GM12865 (cell line): ENCODE data around the gene GRWD1.

Experiments
- DNase-seq: peaks from one replicate; pipeline ENCODE4 v3.0.0; 2010; ENCODE audit warnings: low read depth
- H3K4me3 ChIP-seq: 2 replicates; pipeline ENCODE4 v1.5.1; 2011; ENCODE audit warnings: mild to moderate bottlenecking, low read depth, low read length, control low read depth
- TF ChIP-seq, protein P1 (sequence below): IDR thresholded peaks from 2 replicates; pipeline ENCODE4 v1.5.1; 2011; ENCODE audit warnings: low read length, control low read depth, low read depth, inconsistent platforms; ENCODE audit not compliant: insufficient read depth; ENCODE audit errors: missing control alignments

Gene GRWD1

DNA sequence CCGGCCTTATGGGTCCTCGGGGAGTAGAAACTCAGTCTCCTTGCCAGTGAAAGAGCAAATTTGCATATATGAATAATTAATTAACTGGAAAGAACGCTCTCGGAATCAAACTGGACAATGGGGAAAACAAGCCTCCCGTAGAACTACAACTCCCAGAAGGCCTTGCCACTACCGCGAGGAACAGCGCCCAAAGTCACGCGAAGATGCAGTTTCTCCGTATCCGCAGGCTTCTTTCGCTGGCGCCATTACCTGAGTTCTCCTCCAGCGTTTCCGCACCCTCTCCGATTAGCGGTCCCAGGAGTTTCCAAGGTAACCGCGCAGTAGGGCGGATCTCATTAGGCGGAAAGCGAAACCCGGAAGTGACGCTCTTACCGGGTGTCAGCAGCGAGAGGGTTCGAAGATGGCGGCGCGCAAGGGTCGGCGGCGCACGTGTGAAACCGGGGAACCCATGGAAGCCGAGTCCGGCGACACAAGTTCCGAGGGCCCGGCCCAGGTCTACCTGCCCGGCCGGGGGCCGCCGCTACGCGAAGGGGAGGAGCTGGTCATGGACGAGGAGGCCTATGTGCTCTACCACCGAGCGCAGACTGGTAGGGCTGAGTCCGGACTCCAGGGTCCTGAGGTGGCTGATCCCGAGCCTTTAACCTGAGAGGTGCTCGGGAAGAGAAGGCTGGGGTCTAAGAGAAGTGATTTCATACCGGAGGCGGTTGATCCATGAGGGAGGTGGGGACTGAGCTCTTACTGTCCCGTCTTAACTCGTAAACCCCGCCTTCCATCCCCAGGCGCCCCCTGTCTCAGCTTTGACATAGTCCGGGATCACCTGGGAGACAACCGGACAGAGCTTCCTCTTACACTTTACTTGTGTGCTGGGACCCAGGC lies at the start of gene GRWD1:
GRWD1 (plus strand) TSS at position 378 of the 876 bp plus-strand sequence; CDS start at position 401, 23 bp downstream.
- H3K4me3 ChIP-seq, result peak within 1 kb of the TSS; percentile 88
- TF ChIP-seq, protein P1, sequence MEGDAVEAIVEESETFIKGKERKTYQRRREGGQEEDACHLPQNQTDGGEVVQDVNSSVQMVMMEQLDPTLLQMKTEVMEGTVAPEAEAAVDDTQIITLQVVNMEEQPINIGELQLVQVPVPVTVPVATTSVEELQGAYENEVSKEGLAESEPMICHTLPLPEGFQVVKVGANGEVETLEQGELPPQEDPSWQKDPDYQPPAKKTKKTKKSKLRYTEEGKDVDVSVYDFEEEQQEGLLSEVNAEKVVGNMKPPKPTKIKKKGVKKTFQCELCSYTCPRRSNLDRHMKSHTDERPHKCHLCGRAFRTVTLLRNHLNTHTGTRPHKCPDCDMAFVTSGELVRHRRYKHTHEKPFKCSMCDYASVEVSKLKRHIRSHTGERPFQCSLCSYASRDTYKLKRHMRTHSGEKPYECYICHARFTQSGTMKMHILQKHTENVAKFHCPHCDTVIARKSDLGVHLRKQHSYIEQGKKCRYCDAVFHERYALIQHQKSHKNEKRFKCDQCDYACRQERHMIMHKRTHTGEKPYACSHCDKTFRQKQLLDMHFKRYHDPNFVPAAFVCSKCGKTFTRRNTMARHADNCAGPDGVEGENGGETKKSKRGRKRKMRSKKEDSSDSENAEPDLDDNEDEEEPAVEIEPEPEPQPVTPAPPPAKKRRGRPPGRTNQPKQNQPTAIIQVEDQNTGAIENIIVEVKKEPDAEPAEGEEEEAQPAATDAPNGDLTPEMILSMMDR, result no peak
- DNase-seq, result peak; percentile 98

DNA sequence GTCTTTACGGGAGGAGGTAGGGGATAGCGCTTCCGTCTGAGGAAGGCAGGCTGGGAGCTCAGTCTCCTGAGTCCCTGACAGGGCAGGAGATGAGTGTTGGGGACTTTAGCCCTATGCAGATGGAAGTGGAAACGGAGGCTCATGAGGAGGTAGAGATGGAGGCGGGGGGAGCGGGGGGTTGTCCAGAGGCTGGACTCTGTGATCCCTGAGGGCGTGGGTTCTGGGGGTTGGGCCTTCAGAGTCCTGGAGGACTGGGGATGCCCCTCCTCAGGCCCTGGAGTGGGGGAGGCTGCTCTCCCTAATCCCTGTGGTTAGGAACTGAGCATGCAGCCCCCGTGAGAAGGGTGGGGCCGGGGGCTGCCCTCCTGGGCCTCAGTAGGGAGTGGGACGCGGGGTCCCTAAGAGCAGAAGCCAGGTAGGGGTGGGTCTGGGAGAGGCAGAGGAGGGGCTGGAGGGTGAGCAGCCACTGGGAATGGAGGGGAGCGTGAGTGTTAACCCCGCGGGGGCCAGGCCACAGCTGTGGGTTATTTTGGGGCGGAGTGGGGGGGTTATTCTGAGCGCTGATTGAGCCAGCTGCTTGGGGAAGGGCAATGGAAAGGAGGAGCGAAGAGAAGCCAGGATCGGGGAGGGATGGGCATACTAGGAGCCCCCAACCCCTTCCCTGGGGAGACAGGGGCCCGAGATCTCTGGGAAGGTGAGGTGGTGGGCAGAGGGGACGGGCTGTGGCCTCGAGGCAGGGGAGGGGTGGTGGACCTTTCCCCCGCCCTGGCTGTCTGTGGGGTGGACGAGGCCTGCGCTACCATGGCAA lies 49.6 kb upstream of the GRWD1 start:
- no peak for DNase-seq
- TF ChIP-seq, protein P1, result no peak
- H3K4me3 ChIP-seq, result no peak overlapping the region

DNA sequence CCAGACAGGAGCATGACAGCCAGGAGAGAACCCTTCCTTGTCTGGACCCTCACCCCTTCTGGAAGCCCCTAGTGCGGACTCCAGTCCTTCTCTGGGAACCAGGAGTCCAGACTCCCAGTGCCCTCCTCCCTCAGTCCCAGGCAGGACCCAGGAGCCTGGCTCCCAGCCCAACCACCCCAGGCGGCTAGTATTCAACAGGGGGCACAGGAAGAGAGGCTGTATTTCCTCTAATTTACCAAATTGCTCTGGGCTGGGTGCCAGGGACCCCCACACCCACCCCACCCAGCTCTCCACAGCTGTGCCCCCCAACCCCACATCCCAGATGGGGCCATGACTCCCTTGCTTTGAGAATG lies 49.0 kb upstream of the GRWD1 start:
- H3K4me3 ChIP-seq, result no peak overlapping the region
- DNase-seq, result no peak
- TF ChIP-seq, protein P1, result no peak

DNA sequence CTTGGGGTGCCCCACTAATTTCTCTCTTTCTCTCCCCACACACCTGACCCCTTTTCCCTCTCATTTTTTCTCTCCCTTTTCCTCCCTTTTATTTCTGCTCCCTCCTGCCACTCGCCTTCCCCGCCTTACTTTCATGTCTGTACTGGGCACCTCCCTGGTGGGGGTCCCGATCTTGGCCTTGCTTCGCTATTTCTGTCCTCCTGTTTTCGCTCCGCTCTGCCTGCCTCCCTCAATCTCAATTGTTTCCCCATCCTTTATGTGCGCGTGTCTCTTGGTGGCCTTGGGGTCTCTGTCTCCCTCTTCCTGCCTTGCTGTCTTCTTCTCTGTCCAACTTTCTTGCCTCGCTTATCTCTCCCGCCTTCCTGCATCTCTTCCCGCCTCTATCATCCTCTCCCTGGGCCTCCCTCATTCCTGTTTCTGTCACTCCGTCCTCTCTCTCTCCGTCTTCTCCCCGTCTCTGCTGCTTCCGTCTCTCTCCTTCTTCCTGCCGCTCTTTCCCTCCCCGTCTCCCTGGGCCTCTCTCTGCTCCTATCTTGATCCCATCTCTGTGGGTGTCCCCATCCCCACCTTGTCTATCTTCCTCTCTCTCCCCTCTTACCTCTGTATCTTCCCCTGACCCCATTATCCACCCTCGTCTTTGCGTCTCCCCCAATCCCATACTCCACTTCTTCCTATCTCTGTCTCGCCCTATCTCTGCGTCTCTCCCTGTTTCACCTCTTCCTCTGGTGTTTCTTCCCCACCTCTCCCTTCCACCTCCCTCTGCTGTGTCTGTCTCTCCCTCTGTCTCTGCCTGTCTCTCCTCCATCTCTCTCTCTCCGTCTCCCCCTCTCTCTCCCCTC lies 48.3 kb upstream of the GRWD1 start:
- no peak for DNase-seq
- TF ChIP-seq, protein P1, result no peak
- peak overlapping the region; percentile 63 for H3K4me3 ChIP-seq

DNA sequence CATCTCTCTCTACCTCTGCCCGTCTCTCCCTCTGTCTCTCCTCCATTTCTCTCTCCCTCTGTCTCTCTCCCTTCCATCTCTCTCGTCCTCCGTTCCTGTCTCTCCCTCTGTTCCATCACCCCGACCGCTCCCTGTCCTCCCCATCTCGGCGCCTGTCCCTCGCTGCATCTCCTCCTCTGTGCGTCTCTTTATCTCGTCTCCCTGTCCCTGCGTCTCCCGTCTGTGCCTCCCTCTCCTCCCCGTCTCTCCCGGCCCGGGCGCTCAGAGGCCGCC lies 47.7 kb upstream of the GRWD1 start:
- TF ChIP-seq, protein P1, result no peak
- H3K4me3 ChIP-seq, result peak overlapping the region; percentile 63
- no peak for DNase-seq

DNA sequence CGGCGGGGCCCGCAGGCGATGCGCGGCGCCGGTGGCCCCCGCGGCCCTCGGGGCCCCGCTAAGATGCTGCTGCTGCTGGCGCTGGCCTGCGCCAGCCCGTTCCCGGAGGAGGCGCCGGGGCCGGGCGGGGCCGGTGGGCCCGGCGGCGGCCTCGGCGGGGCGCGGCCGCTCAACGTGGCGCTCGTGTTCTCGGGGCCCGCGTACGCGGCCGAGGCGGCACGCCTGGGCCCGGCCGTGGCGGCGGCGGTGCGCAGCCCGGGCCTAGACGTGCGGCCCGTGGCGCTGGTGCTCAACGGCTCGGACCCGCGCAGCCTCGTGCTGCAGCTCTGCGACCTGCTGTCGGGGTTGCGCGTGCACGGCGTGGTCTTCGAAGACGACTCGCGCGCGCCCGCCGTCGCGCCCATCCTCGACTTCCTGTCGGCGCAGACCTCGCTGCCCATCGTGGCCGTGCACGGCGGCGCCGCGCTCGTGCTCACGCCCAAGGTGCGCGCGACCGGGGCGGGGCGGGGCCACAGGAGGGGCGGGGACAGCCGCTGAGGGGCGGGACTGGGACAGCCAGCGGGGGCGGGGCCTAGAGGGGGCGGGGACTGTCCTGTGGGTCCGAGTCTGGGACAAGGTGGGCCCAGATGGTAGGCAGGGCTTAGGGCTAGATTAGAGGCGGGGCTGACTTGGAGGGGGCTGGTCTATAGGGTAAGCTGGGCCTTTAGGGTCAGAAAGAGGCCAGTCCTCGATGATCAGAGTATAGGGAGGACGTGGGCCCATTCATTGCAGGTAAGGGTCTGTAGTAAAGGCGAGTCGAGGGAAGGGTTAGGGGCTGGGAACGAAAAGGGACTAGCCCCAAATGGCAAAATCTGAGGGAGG lies 47.2 kb upstream of the GRWD1 start:
- DNase-seq, result peak; percentile 98
- TF ChIP-seq, protein P1, result no peak
- H3K4me3 ChIP-seq, result peak overlapping the region; percentile 63
